ENCODE data around the gene TSPAN9.

The TSPAN9 gene

DNA sequence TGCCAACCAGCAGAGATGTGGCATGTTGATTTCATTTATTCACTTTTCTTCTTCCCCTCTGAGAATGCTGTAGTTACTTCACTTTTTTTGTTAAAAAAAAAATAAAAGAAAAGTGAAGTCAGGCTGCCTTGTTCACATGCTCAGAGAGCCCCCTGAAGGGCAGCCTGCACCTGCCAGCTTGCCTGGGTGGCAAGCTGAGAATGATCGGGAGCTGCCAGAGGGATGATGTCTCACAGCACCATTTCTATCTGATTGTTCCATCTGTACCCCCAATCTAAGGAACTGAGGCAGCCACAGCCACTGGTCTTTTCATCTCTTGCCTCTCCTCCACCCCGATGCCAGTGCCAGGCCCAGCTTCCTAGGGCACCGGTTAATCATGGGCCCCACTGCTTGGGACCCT lies 118.2 kb downstream of the TSPAN9 start:
- no peak for DNase-seq

GRCh38 chr12:3195859-3196483 lies 118.8 kb downstream of the TSPAN9 start:
- no peak for DNase-seq

DNA sequence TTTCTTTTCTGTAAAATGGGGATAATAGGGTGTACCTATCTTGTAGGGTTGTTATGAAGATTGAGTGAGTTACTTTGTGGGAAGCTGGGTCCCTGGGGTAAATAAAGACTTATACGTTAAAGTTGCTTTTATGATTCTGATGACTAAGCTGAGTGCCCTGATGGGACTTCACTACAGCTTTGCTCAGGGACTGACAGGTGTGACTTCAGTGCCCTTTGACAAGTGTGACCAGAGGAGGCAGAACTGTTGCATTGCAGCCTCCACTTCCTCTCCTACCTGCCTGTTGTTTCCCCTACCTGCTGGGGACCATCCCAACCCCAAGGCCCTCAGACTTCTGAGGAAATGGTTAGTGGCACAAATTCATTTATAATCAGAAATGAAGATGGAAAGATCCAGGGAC lies 119.3 kb downstream of the TSPAN9 start:
- DNase-seq: no peak

- no peak for DNase-seq
These were observed 120.1 kb downstream of the TSPAN9 start for GRCh38 chr12:3197131-3197818.

DNA sequence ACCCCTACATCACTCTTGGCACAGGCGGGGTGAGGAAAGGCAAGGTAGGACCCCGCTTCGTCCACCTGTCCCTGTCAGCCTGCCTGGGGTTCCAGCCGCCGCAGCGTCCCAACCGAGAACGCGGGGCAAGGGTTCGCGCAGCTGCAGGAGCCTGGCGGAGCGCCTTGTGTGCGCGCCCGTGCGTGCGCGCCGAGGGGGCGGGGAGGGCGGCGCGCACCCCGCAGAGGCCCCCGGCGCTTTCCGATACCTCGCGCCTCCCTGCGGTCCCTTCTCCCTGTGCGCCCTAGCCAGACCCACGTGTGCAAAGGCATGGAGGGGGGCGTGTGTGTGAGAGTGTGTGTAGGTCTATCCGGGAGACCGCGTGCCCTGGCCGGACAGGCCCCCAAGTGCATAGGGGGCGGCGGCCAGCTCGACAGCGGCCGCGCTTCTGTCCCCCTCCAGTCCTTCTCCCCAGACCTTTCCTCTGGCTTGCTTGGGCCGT lies 122.4 kb downstream of the TSPAN9 start:
- DNase-seq: no peak

DNA sequence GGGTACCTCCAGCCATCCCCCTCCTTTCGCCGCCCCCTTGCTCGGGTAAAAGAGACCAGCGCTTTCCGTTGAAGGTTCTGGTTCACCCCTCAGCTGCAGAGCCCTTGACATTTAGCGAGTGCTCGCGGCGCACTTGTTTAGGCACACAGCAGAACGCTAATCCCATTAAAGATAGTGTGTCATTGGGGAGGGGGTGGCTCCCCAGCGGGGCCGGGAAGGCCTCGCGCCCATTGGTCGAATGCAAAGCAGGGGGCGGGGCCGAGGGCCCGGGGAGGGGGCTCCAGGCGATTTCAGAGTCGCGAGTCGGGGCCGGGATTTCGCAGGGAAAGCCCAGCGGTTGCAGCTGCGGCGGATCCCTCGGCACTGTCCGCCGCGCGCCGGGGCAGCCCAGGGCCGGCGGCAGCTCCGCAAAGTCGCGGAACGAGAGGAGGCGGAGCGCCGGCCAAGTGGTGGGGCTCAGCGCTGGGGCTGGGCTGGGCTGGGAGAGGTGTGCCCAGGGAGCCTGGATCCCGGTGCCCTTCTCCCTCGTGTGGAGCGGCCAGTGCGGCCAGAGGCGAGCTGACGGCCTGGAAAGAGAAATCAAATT lies 122.9 kb downstream of the TSPAN9 start:
- DNase-seq: no peak

DNA sequence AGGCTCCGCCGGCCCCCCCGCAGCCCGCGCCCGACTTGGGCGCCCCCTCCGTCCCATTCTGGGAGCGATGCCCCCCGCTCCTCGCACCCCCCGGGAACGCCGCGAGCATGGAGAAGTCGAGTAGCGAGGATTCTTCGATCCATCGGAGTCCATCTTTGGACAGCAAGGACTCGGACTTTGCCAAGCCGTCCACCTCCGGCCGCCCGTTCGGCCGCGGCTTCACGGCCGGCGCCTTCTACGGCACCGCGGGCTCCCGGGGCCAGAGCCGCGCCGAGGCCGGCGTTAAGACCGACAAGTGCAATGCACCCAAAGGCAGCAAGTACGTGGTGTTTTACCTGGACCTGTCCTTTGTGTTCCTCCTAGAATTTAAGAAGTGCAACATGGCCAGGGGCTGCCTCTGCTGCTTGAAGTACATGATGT lies 123.6 kb downstream of the TSPAN9 start:
- no peak for DNase-seq

- no peak for DNase-seq
These were observed 124.3 kb downstream of the TSPAN9 start for GRCh38 chr12:3201339-3202051.

GRCh38 chr12:3202096-3202495 lies 124.9 kb downstream of the TSPAN9 start:
- DNase-seq: no peak

DNA sequence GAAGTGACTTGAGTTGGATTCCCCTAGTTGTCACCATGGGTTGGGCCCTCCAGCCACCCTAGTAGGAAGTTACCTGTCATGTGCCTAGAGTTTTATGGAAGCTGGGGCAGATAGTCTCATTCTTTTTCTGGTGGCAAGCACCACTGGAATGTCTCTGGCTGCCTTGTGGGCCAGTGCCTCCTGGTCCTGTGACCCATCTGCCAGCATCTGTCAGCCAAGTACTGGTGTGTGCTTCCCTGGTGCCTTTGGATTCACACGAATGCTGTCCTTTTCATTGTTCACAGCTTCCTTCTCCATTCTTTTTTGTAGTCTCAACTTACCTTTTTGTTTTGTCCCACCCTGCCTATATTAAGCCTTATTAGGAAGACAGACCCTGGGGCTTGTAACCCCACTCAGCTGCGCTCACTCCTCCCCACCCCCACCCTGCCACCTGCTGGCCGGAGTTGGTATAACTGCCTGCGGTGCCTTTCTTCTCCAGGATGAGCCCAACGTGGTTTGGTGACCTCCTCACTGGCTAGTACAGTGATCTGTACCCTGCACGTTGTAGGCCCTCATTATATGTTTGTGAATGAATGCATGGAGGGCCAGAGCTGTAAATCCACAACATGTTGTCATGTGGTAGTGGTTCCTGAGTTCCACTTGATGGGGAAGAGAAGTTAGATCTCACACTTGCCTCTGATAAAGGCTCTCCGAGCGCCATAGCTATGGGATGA lies 125.7 kb downstream of the TSPAN9 start:
- peak; percentile 87 for DNase-seq

DNA sequence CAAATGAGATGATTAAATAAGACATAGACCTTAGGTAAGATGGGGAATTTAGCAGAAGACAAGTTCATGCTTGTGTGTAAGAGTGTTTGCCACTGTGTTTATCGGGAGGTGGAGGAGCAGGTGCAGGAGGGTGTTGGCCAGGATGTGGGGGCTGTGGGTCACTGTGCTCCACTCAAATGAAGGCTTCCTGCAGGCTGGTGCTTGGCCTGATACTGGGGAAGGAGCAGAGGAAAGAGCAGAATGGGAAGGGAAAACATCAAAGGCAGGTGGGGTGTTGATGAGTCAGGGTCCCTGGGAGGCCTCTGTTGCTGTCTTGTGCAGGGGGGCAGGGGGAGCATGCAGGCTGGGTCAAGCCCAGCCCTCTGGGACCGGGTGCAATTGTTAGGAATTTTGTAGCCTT lies 126.5 kb downstream of the TSPAN9 start:
- DNase-seq: no peak

DNA sequence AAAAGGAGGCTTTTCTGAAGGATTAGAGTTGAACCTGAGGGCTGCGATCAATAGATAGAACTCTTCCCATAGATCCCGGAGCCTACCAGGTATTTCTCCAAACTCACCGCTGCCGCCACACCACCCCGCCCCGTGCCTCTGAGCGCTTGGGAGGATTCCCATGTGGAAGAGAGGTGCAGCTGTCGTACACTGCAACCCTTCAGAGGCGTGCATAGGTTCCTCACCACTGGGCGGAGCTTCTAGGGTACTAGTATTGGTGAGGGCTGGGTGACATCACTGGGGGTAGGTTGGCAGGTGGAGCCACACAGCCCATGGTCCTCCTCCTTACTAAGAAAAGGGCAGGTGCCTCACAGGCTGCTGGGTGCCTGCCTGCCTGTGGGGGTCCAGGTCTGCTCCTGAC lies 127.0 kb downstream of the TSPAN9 start:
- no peak for DNase-seq

DNA sequence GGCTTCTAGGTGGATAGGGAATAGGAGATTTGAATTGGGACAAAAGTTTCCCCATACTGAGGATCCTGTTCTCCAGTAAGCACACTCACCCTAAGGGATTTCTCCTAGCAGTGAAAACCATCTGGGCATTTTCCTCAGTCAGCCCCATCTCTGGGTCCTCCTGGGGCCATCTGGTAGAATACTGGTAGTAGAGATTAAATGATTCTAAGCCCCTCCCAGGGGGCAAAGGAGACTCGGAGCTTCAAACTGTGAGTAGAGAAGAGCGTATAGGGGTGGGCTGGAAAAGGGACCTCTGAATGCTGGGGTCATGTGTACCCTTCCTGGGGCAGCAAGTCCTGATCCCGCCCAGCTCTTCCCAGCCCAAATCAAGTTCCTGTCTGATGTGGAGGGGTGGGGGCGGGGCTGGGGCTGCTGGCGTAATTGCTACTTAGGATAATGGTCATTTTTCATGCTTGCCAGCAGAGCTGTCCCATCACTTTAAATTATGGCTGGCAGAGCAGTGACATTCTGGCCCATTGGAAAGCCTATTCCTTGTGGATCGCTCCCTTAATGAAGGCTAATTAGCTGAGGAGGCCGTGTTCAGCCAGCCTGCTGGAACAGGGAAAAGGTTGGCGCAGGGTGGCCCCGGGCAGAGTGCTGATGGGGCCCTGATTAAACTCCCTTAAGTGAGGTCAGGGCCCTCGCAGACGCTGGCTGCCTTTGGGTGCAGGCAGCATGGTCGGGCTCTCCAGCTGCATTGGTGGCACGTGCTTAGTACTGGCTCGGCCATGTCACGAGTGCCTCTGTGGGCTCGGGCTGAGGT lies 127.8 kb downstream of the TSPAN9 start:
- DNase-seq: no peak

DNA sequence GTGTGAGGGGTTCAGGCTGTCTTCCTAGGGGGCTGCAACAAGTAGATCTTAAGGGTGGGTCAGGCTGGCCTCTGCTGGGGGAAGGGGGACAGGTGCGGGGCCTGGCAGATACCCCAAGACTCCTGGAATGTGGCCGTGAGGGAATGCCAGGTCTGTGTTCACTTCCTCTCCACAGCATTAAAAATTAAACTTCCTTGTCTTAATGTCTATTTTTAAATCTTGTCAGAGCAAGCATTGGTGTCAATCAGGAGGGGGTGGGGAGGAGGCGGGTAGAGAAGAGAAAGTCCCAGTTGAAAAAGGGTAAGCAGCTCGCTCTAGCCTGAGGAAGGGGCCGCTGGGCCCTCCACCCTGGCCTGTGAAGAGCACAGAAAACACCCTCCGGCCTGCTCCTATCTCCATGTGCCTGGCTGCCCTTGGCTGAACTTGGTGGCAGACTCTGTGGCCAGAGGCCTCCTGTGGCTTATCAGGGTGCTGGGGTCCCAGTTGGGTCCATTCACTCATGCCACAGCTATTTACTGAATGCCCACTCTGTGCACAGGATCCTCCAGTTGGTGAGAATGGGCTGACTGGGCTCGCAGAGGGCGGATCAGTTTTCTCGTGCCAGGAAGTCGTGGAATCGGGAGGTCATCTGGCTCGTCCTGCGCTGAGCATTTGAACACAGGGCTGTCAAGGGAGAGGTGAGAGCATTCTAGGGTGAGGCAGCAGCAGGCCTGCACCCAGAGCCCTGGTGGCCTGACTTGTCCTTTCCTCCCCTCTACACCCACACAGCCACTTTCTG lies 128.8 kb downstream of the TSPAN9 start:
- DNase-seq: no peak

GRCh38 chr12:3206536-3207072 lies 129.4 kb downstream of the TSPAN9 start:
- DNase-seq: no peak

GRCh38 chr12:3207175-3207574 lies 130.0 kb downstream of the TSPAN9 start:
- no peak for DNase-seq

DNA sequence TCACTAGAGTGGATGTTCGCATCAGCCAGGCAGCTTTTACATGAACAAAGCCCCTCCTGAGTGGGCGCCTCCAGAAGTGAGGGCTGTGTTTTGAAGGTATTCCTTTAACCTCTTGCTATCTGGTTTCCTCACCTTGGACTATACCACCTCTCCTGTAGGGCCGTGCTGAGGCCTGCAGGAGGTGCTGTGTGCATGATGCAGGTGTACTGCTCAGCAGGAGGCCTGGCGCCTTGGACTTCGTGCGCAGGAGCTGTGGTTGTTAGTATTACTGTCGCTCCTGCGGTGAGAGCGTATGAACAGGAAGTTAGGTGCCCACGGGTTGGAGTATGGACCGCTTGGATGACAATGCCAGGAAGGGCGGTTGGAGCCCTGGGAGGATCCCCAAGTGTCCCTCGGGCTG lies 130.7 kb downstream of the TSPAN9 start:
- no peak for DNase-seq

GRCh38 chr12:3213188-3213587 lies 136.0 kb downstream of the TSPAN9 start:
- DNase-seq: no peak

- no peak for DNase-seq
These were observed 136.6 kb downstream of the TSPAN9 start for GRCh38 chr12:3213768-3214167.

GRCh38 chr12:3214526-3215365 lies 137.6 kb downstream of the TSPAN9 start:
- no peak for DNase-seq

Measured in stimulated activated CD8-positive, alpha-beta memory T cell treated with anti-CD3 and anti-CD28 coated beads, Interleukin-4, amount 100 ng/mL, for 48 hours (primary cell).